Measurements from ENCODE around the gene RNF213.

DNA sequence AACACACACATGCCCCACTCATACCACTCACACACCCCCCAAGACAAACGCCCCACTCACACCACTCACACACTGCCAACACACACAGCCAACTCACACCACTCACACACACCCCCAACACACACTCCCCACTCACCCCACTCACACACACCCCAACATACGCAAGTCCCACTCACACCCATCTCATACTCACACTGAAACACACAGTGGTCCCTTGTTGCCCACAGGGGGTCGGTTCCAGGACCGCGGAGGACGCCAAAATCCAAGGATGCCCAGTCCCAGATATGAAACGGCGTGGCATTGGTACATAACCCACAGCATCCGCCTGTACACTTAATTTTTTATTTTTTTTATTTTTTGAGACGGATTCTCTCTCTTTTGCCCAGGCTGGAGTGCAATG is 20.9 kb downstream of the RNF213 start:
- TF ChIP-seq, protein P1, sequence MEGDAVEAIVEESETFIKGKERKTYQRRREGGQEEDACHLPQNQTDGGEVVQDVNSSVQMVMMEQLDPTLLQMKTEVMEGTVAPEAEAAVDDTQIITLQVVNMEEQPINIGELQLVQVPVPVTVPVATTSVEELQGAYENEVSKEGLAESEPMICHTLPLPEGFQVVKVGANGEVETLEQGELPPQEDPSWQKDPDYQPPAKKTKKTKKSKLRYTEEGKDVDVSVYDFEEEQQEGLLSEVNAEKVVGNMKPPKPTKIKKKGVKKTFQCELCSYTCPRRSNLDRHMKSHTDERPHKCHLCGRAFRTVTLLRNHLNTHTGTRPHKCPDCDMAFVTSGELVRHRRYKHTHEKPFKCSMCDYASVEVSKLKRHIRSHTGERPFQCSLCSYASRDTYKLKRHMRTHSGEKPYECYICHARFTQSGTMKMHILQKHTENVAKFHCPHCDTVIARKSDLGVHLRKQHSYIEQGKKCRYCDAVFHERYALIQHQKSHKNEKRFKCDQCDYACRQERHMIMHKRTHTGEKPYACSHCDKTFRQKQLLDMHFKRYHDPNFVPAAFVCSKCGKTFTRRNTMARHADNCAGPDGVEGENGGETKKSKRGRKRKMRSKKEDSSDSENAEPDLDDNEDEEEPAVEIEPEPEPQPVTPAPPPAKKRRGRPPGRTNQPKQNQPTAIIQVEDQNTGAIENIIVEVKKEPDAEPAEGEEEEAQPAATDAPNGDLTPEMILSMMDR (IDR thresholded peaks at IDR 0.05; ENCODE audit: low read depth, low read length), result no peak
- no peak for TF ChIP-seq MAX (IDR thresholded peaks at IDR 0.05; ENCODE audit: low read depth, low read length)
- no peak for TF ChIP-seq POLR2A (IDR thresholded peaks at IDR 0.05; ENCODE audit: extremely low read depth, insufficient read length)

Measured in NB4 (cell line).